ENCODE results near the gene PCDHGA5.
"Not testable (repeated sequence)": the region's sequence is repeated elsewhere in the genome, so short reads cannot be mapped to it uniquely, and the experiment has no call there.

DNA sequence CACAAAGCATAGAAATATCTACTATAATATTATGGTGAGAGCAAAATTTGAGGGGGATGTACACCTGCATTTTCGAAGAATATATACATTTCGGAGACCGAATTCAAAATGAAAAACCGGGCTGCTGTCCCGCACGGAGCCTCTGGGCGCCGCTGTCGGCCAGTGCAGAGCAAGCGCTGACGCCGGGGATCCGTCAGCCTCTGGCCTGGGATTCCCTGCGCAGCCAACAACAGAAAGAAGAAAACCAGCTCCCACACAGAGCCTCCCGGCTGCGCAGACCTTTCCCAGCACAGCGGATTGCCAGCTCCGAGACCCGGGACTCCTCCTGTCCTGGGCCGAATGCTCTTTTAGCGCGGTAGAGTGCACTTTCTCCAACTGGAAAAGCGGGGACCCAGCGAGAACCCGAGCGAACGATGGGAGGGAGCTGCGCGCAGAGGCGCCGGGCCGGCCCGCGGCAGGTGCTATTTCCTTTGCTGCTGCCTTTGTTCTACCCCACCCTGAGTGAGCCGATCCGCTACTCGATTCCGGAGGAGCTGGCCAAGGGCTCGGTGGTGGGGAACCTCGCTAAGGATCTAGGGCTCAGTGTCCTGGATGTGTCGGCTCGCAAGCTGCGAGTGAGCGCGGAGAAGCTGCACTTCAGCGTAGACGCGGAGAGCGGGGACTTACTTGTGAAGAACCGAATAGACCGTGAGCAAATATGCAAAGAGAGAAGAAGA, 44.0 kb downstream of the PCDHGA5 start, which contains the start of gene PCDHGB6:
- TF ChIP-seq YY1 (IDR thresholded peaks at IDR 0.05; ENCODE audit: insufficient read depth, insufficient read length); SUZ12 (IDR thresholded peaks at IDR 0.05; ENCODE audit: extremely low read depth, insufficient read depth, insufficient read length); ZNF274 (IDR thresholded peaks at IDR 0.05; ENCODE audit: low read depth, low read length): not testable (repeated sequence)
